ENCODE data around the gene TBC1D23.
"Not testable (repeated sequence)": the region's sequence is repeated elsewhere in the genome, so short reads cannot be mapped to it uniquely, and the experiment has no call there.

The TBC1D23 gene

DNA sequence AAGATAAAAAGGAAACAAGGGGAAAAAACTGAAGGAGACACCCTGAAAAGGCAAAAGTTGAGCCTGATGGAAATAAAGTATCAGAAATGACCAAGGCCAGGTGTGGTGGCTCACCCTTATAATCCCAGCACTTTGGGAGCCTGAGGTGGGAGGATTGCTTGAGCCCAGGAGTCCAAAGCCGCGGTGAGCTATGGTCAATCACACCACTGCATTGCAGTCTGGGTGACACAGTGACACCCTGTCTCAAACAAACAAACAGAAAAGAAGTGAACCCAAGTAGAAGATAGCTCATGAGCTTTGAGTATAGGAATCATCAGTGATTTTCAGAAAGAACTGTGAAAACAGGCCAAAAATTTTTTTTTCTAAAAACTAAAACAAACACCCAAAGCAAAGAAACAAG is 26.4 kb upstream of the TBC1D23 start:
- DNase-seq (ENCODE audit: low read depth), result no peak
- TF ChIP-seq, protein P1, sequence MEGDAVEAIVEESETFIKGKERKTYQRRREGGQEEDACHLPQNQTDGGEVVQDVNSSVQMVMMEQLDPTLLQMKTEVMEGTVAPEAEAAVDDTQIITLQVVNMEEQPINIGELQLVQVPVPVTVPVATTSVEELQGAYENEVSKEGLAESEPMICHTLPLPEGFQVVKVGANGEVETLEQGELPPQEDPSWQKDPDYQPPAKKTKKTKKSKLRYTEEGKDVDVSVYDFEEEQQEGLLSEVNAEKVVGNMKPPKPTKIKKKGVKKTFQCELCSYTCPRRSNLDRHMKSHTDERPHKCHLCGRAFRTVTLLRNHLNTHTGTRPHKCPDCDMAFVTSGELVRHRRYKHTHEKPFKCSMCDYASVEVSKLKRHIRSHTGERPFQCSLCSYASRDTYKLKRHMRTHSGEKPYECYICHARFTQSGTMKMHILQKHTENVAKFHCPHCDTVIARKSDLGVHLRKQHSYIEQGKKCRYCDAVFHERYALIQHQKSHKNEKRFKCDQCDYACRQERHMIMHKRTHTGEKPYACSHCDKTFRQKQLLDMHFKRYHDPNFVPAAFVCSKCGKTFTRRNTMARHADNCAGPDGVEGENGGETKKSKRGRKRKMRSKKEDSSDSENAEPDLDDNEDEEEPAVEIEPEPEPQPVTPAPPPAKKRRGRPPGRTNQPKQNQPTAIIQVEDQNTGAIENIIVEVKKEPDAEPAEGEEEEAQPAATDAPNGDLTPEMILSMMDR (IDR thresholded peaks at IDR 0.05; ENCODE audit: low read length, missing control alignments), result no peak
- H3K4me3 ChIP-seq (replicated peaks; ENCODE audit: low read depth, low read length), result no peak overlapping the region

DNA sequence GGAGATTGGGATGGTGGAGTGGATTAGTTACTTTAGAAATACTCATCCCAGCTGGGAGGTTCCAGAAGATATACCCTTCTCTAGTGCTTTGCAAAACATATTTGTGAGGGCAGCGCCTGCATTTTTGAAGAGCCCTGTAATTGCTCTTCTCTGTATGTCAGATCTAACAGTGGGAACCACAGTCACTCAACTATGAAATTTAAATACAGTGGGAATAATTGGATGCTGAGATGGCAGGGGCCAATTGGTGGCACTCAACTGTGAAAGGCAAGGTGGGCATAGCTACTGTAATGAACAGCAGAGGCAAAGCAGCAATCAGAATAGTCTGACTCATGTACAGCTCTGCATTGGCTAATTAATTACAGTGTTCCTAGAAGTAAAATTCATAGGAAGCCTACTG is 22.2 kb upstream of the TBC1D23 start:
- no peak overlapping the region for H3K4me3 ChIP-seq (replicated peaks; ENCODE audit: low read depth, low read length)
- TF ChIP-seq, protein P1 (IDR thresholded peaks at IDR 0.05; ENCODE audit: low read length, missing control alignments), result no peak
- no peak for DNase-seq (ENCODE audit: low read depth)

DNA sequence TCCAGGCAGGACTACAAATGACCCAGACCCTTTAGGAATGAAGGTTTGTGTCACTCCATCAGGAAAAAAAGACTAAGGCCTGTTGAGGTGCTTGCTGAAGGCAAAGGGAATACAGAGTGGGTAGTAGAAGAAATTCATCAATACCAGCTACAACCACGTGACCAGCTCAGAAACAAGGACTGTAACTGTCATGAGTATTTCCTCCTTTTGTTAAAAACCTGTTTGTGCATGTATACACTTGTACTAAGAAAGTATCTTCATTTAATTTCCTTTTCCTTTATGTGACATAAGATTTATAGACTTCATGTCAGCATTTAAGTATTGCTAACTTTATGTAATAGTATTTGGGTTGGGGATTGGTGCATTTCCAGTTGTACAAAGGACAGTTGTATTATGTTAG is 18.3 kb upstream of the TBC1D23 start:
- not testable (repeated sequence) for H3K4me3 ChIP-seq (replicated peaks; ENCODE audit: low read depth, low read length); DNase-seq (ENCODE audit: low read depth)

DNA sequence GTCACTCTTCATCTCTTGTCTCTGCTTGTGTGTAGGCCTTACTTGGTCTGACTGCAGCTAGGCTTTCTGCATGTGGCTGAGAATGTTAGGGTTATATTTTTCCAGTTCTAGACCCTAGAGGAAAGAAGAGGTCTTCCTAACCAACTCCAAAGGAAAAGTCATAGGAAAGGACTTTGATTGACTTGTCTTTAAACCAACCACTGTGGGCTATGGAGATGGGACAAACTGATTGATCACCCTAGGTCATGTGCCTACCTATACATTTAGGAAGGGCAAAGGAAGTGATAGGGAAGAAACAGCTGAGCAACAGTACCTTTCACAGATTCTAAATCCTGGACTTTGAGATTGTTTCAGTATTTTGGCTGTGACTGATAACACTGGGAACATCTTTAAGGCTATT is 16.5 kb upstream of the TBC1D23 start:
- H3K4me3 ChIP-seq (replicated peaks; ENCODE audit: low read depth, low read length), result no peak overlapping the region
- TF ChIP-seq, protein P1 (IDR thresholded peaks at IDR 0.05; ENCODE audit: low read length, missing control alignments), result no peak
- no peak for DNase-seq (ENCODE audit: low read depth)

DNA sequence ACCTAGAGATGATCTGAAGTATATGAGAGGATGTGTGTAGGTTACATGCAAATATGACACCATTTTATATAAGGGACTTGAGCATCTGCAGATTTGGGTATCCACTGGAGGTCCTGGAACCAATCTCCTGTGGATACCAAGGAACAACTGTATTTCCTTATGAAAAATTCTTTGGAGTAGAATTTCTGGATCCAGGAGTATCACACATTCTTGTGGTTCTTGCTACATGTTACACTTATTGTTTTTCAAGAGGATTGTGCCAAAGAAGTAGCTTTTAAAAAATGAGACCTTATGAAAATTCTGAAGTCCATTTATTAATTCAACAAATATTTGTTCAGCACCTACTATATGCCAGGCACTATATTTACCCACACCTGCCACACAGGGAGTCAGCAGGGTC is 15.7 kb upstream of the TBC1D23 start:
- TF ChIP-seq, protein P1 (IDR thresholded peaks at IDR 0.05; ENCODE audit: low read length, missing control alignments), result no peak
- peak; percentile 24 for DNase-seq (ENCODE audit: low read depth)
- no peak overlapping the region for H3K4me3 ChIP-seq (replicated peaks; ENCODE audit: low read depth, low read length)

DNA sequence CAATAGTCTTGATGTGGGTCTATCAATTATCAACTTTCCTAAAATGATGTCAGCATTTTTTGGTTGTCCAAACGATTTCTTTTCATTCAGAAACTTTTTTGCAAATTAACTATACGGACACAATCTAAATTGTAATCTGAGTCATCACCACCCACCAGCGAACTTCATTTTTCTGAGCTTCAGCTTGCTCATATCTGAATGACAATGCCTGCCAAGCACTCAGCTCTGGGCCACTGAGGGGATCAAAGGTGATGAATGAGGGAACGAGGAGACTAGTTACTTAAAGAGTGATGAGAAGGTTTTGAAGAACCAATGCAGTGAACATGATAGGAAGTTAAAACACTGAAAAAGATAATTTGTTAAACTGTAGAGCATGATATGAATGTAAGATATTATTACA is 14.9 kb upstream of the TBC1D23 start:
- TF ChIP-seq, protein P1 (IDR thresholded peaks at IDR 0.05; ENCODE audit: low read length, missing control alignments), result no peak
- H3K4me3 ChIP-seq (replicated peaks; ENCODE audit: low read depth, low read length), result no peak overlapping the region
- no peak for DNase-seq (ENCODE audit: low read depth)

DNA sequence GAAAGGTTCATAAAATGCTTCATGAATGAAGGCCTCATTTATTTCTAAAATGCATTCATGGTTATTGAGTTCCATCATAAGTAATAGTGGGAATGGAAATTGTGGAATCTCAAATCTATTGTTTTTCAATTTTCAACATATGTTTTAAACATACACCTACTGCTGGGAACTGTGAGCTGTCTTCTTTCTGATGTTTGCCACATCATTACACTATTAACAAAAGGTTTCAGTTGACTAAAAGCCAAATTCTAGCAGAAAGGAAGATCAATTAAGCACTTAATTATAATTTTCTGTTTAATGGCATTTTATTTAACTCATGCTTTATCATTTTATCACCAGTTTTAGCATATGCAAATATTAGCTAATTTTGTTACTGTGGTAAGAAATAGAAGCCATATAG is 13.8 kb upstream of the TBC1D23 start:
- TF ChIP-seq, protein P1 (IDR thresholded peaks at IDR 0.05; ENCODE audit: low read length, missing control alignments), result no peak
- no peak overlapping the region for H3K4me3 ChIP-seq (replicated peaks; ENCODE audit: low read depth, low read length)
- no peak for DNase-seq (ENCODE audit: low read depth)

DNA sequence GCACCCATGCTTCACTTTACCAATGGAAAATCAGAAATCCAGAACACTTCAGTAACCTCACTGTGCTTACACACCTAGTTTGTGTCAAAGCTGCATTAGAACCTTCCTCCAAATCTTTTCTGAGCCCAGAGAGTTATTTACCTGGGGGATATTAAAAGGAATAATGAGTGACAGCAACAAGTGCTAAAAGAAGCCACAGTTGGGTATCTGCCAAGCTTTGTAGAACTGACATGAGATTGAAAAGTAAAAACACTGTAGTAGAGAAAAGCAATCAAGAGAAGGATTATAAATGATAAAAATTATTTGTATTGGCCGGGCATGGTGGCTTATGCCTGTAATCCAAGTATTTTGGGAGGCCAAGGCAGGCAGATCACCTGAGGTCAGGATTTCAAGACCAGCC is 8.8 kb upstream of the TBC1D23 start:
- no peak overlapping the region for H3K4me3 ChIP-seq (replicated peaks; ENCODE audit: low read depth, low read length)
- no peak for DNase-seq (ENCODE audit: low read depth)
- TF ChIP-seq, protein P1 (IDR thresholded peaks at IDR 0.05; ENCODE audit: low read length, missing control alignments), result no peak

All from fibroblast of pulmonary artery (primary cell).